Smooth muscle cell (in vitro differentiated cells): ENCODE data around the gene P2RY13. TPM values are rescaled to one million over a fixed set of nuclear protein-coding genes. Genes with fewer than 3 reads are reported as not detected.

ENCODE experiments used
- DNase-seq: peaks from one replicate; lab custom pipeline; 2025; ENCODE audit not compliant: unreplicated experiment; lab: John Stamatoyannopoulos, UW
- H2AFZ ChIP-seq: fragments of 200-600 bp; sonication (generic); 2 replicates; pipeline ENCODE4 v1.6.0; 2016; ENCODE audit warnings: antibody characterized with exemption, low read depth, mild to moderate bottlenecking
- H3F3A ChIP-seq: fragments of 200-600 bp; sonication (generic); 2 replicates; pipeline ENCODE4 v1.6.0; 2017; ENCODE audit warnings: antibody characterized with exemption, low read depth
- H3K27ac ChIP-seq: fragments of 200-600 bp; sonication (generic); 2 replicates; pipeline ENCODE4 v1.5.1; 2016; ENCODE audit warnings: low read depth, mild to moderate bottlenecking
- H3K27me3 ChIP-seq: fragments of 200-600 bp; sonication (generic); 2 replicates; pipeline ENCODE4 v1.6.1; 2016; ENCODE audit warnings: low read depth, mild to moderate bottlenecking
- H3K36me3 ChIP-seq: fragments of 200-600 bp; sonication (generic); 2 replicates; pipeline ENCODE4 v1.5.1; 2016; ENCODE audit warnings: low read depth
- H3K4me1 ChIP-seq: fragments of 200-600 bp; sonication (generic); 2 replicates; pipeline ENCODE4 v1.5.1; 2016; ENCODE audit warnings: low read depth
- H3K4me2 ChIP-seq: fragments of 200-600 bp; sonication (generic); 2 replicates; pipeline ENCODE4 v1.6.0; 2016; ENCODE audit warnings: mild to moderate bottlenecking
- H3K4me3 ChIP-seq: fragments of 200-600 bp; sonication (generic); 2 replicates; pipeline ENCODE4 v1.5.1; 2016; ENCODE audit warnings: mild to moderate bottlenecking
- H3K79me2 ChIP-seq: fragments of 200-600 bp; sonication (generic); 2 replicates; pipeline ENCODE4 v1.6.0; 2016; ENCODE audit warnings: low read depth, mild to moderate bottlenecking
- H3K9ac ChIP-seq: fragments of 200-600 bp; sonication (generic); 2 replicates; pipeline ENCODE4 v1.6.0; 2016; ENCODE audit warnings: low read depth
- H3K9me3 ChIP-seq: fragments of 200-600 bp; sonication (generic); replicated peaks from 2 replicates; pipeline ENCODE4 v1.5.1; 2016; ENCODE audit warnings: low read depth
- H4K20me1 ChIP-seq: fragments of 200-600 bp; sonication (generic); 2 replicates; pipeline ENCODE4 v1.6.0; 2016; ENCODE audit warnings: low read depth
- WGBS: methylation state at CpG from one replicate; pipeline ENCODE4 v1.1.7; 2016; ENCODE audit warnings: low lambda C conversion rate; 5-methylcytosine and 5-hydroxymethylcytosine counted together
- polyA plus RNA-seq: library from polyadenylated mRNA; unstranded; fragments of >200 nt; fragmentation: Nextera tagmentation; extraction: Ambion mirVana; gene quantifications from 2 replicates; pipeline ENCODE4 v1.2.1, GENCODE V29; 2016
- total RNA-seq: library from RNA; depleted of rRNA; stranded (reverse); fragments of >200 nt; gene quantifications from 2 replicates; pipeline ENCODE4 v1.2.3, GENCODE V29; 2014
- TF ChIP-seq, protein P1 (sequence below): fragments of 200-600 bp; sonication (generic); IDR thresholded peaks from 2 replicates; pipeline ENCODE4 v1.5.1; 2017; ENCODE audit warnings: borderline replicate concordance, mild to moderate bottlenecking, antibody characterized with exemption; ENCODE audit not compliant: insufficient read depth, poor library complexity, severe bottlenecking

The P2RY13 gene
- total and polyA plus RNA-seq, 2 experiments from 2014 or later, result not detected

DNA sequence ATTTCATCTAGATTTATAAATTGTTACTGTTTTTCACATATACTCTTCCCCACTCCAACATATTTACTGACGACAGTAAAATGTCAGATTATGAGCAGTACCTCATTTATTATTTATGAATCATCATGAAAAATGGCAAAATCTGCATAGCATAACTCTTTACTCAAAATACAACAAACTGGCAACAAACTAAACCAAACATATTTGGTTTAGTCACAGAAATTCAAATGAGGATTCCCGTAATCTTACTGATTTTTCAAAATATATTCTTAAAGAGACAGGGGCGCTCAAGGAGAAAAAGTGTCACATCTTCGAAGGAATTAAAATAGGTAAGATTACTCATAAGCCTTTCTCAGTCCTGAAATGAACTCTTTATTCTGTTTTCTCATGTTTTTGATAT is 9.7 kb downstream of the P2RY13 start:
- H3K27ac ChIP-seq, result peak overlapping the region; percentile 97
- no peak overlapping the region for H3K9ac ChIP-seq
- no peaks in the 10 kb centered on the region for H3K9me3 ChIP-seq
- peaks cover 30% of the 10 kb centered on the region for H3K4me1 ChIP-seq
- no peaks in the 10 kb centered on the region for H3K79me2 ChIP-seq
- H3K4me2 ChIP-seq, result no peak overlapping the region
- peaks cover 8% of the 10 kb centered on the region for H3F3A ChIP-seq
- no peak for DNase-seq
- no peak overlapping the region for H3K4me3 ChIP-seq
- H4K20me1 ChIP-seq, result no peaks in the 10 kb centered on the region
- WGBS, result 90% methylated on average over 4 of the region's 4 CpGs
- TF ChIP-seq, protein P1, sequence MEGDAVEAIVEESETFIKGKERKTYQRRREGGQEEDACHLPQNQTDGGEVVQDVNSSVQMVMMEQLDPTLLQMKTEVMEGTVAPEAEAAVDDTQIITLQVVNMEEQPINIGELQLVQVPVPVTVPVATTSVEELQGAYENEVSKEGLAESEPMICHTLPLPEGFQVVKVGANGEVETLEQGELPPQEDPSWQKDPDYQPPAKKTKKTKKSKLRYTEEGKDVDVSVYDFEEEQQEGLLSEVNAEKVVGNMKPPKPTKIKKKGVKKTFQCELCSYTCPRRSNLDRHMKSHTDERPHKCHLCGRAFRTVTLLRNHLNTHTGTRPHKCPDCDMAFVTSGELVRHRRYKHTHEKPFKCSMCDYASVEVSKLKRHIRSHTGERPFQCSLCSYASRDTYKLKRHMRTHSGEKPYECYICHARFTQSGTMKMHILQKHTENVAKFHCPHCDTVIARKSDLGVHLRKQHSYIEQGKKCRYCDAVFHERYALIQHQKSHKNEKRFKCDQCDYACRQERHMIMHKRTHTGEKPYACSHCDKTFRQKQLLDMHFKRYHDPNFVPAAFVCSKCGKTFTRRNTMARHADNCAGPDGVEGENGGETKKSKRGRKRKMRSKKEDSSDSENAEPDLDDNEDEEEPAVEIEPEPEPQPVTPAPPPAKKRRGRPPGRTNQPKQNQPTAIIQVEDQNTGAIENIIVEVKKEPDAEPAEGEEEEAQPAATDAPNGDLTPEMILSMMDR, result no peak
- no peak overlapping the region for H2AFZ ChIP-seq
- H3K27me3 ChIP-seq, result no peaks in the 10 kb centered on the region
- no peaks in the 10 kb centered on the region for H3K36me3 ChIP-seq

DNA sequence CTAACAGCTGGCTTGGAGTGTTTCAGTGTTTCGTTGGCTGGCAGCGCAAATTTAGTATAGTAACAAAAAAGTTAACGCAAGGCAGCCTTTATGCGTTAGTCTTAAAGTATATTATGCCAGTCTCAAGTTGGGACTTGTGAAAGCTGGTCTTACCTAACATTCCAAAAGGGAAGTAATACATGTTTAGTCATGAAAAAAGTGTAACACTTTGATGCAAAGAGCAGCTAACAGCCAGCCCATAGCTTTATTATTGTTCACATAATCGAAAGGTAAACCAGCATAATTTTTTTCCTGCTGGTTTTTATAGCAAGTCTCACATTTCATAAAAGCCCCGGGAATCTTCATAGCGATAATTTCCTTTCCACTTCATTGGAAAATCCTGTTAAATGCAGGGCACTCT is 10.4 kb downstream of the P2RY13 start:
- no peak overlapping the region for H3K4me2 ChIP-seq

DNA sequence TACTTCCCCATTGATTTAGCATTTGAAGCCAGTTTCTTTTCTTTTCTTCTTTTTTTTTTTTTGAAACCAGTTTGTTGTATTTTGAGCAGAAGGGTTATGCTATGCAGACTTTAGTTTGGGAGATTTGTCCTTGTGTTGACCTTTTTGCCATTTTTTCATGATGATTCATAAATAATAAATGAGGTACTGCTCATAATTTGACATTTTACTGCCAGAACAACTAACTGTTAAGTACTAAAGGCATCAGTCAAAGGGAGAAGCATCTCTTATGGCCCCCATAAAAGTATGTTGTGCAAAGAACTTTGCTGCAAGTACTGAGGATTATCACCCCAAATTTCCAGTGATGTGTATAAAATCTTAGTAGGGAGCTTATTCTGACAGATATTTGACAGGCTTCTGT is 11.0 kb downstream of the P2RY13 start:
- Histone ChIP-seq H3K27me3 (no peaks in the 10 kb centered on the region), H3K9ac (no peak overlapping the region), H3K4me3 (no peak overlapping the region), H2AFZ (no peak overlapping the region), H4K20me1 (no peaks in the 10 kb centered on the region), H3K36me3 (no peaks in the 10 kb centered on the region), H3F3A (peaks cover 9% of the 10 kb centered on the region), H3K9me3 (no peaks in the 10 kb centered on the region), H3K4me1 (peaks cover 30% of the 10 kb centered on the region), H3K4me2 (peak overlapping the region; percentile 9), H3K27ac (peak overlapping the region; percentile 97), H3K79me2 (no peaks in the 10 kb centered on the region)
- no peak for DNase-seq
- TF ChIP-seq, protein P1, result no peak

More for the DNA sequence above, 10.4 kb downstream of the P2RY13 start:
- no peaks in the 10 kb centered on the region for H4K20me1 ChIP-seq
- H3K27ac ChIP-seq, result peak overlapping the region; percentile 97
- DNase-seq, result no peak
- peaks cover 30% of the 10 kb centered on the region for H3K4me1 ChIP-seq
- peaks cover 9% of the 10 kb centered on the region for H3F3A ChIP-seq
- 83% methylated on average over 7 of the region's 7 CpGs for WGBS
- no peak overlapping the region for H2AFZ ChIP-seq
- H3K4me3 ChIP-seq, result no peak overlapping the region
- H3K9me3 ChIP-seq, result no peaks in the 10 kb centered on the region
- H3K27me3 ChIP-seq, result no peaks in the 10 kb centered on the region
- no peak overlapping the region for H3K9ac ChIP-seq
- H3K36me3 ChIP-seq, result no peaks in the 10 kb centered on the region
- TF ChIP-seq, protein P1, result no peak
- H3K79me2 ChIP-seq, result no peaks in the 10 kb centered on the region

DNA sequence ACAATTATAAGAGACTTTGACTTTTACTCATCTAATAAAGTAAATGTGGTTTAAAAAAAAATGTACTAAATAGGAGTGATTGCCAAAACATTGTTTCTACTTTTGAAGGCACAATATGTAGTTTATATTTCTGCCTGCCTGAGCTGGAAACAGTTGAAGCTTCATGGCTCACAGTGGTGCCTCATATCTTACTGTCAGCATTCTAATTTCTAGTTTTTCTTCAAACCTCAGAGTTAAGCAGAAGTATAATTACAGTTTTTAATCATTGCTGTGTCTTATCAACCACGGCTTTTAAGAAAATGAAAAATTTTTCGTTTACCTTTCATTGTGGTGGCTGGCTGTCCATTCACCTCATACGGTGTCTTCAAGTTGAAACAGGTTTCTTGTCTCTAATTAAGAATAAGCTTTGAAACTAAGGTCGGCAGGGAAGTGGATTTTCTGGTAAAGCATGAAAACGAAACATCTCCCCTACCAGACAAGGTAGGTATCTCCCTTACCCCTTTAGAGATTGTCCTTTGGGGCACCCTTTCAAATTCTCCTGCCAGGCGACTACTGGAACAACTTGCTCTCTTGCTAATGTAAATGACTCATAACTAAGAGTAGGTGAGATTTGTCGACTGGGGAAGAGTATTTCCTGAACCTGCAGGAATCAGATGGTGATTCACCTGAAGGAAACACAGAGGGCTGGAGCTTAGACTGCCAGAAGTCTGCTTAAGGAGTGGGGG is 12.9 kb downstream of the P2RY13 start, which contains the start of gene GPR87:
Gene GPR87 (minus strand): TSS at position 554 of the 725 bp plus-strand sequence. CDS start 16,720 bp downstream, outside the sequence.
- H3K4me1 ChIP-seq, result peaks cover 30% of the 10 kb centered on the region
- DNase-seq, result no peak
- peaks cover 9% of the 10 kb centered on the region for H3F3A ChIP-seq
- H3K9me3 ChIP-seq, result no peaks in the 10 kb centered on the region
- WGBS, result 58% methylated on average over 7 of the region's 7 CpGs
- H4K20me1 ChIP-seq, result no peaks in the 10 kb centered on the region
- H3K79me2 ChIP-seq, result no peaks in the 10 kb centered on the region
- peak within 1 kb of the TSS; percentile 93 for H3K9ac ChIP-seq
- TF ChIP-seq, protein P1, result no peak
- H2AFZ ChIP-seq, result no peak within 1 kb of the TSS
- H3K27ac ChIP-seq, result peak within 1 kb of the TSS; percentile 97
- H3K4me2 ChIP-seq, result peak within 1 kb of the TSS; percentile 69
- H3K27me3 ChIP-seq, result no peaks in the 10 kb centered on the region
- H3K36me3 ChIP-seq, result no peaks in the 10 kb centered on the region
- H3K4me3 ChIP-seq, result peak within 1 kb of the TSS; percentile 43
